ENCODE data around the gene FOXD2.

Gene FOXD2

GRCh38 chr1:47459253-47459788 lies 21.5 kb downstream of the FOXD2 start:
- no peak for DNase-seq (ENCODE audit: extremely low read depth in 1 of 2, low read depth in 1 of 2)

GRCh38 chr1:47460040-47460439 lies 22.2 kb downstream of the FOXD2 start:
- DNase-seq (ENCODE audit: extremely low read depth in 1 of 2, low read depth in 1 of 2), result no peak

GRCh38 chr1:47460456-47460855 lies 22.6 kb downstream of the FOXD2 start:
- DNase-seq (ENCODE audit: extremely low read depth in 1 of 2, low read depth in 1 of 2), result no peak

GRCh38 chr1:47465605-47466004 lies 27.8 kb downstream of the FOXD2 start:
- no peak for DNase-seq (ENCODE audit: extremely low read depth in 1 of 2, low read depth in 1 of 2)

- DNase-seq (ENCODE audit: extremely low read depth in 1 of 2, low read depth in 1 of 2), result no peak
Observed at GRCh38 chr1:47468709-47469389, 31.0 kb downstream of the FOXD2 start.

GRCh38 chr1:47469390-47469759 lies 31.5 kb downstream of the FOXD2 start:
- DNase-seq (ENCODE audit: extremely low read depth in 1 of 2, low read depth in 1 of 2), result no peak

GRCh38 chr1:47469910-47470309 lies 32.1 kb downstream of the FOXD2 start:
- no peak for DNase-seq (ENCODE audit: extremely low read depth in 1 of 2, low read depth in 1 of 2)

- no peak for DNase-seq (ENCODE audit: extremely low read depth in 1 of 2, low read depth in 1 of 2)
Observed at GRCh38 chr1:47471163-47471562, 33.3 kb downstream of the FOXD2 start.

GRCh38 chr1:47474278-47475193 lies 36.7 kb downstream of the FOXD2 start:
- DNase-seq (ENCODE audit: extremely low read depth in 1 of 2, low read depth in 1 of 2), result no peak

- no peak for DNase-seq (ENCODE audit: extremely low read depth in 1 of 2, low read depth in 1 of 2)
Observed at GRCh38 chr1:47477595-47478080, 39.8 kb downstream of the FOXD2 start.

- no peak for DNase-seq (ENCODE audit: extremely low read depth in 1 of 2, low read depth in 1 of 2)
Observed at GRCh38 chr1:47478090-47478489, 40.2 kb downstream of the FOXD2 start.

- no peak for DNase-seq (ENCODE audit: extremely low read depth in 1 of 2, low read depth in 1 of 2)
Observed at GRCh38 chr1:47479664-47480063, 41.8 kb downstream of the FOXD2 start.

GRCh38 chr1:47481936-47482335 lies 44.1 kb downstream of the FOXD2 start:
- no peak for DNase-seq (ENCODE audit: extremely low read depth in 1 of 2, low read depth in 1 of 2)

- no peak for DNase-seq (ENCODE audit: extremely low read depth in 1 of 2, low read depth in 1 of 2)
Observed at GRCh38 chr1:47482786-47483185, 44.9 kb downstream of the FOXD2 start.

- DNase-seq (ENCODE audit: extremely low read depth in 1 of 2, low read depth in 1 of 2), result no peak
Observed at GRCh38 chr1:47483651-47484050, 45.8 kb downstream of the FOXD2 start.

- DNase-seq (ENCODE audit: extremely low read depth in 1 of 2, low read depth in 1 of 2), result no peak
Observed at GRCh38 chr1:47485817-47486216, 48.0 kb downstream of the FOXD2 start.

GRCh38 chr1:47487332-47487731 lies 49.5 kb downstream of the FOXD2 start:
- no peak for DNase-seq (ENCODE audit: extremely low read depth in 1 of 2, low read depth in 1 of 2)

- DNase-seq (ENCODE audit: extremely low read depth in 1 of 2, low read depth in 1 of 2), result no peak
Observed at GRCh38 chr1:47487850-47488450, 50.1 kb downstream of the FOXD2 start.
